ENCODE results near the gene TEX261.
"Not testable (repeated sequence)": the region's sequence is repeated elsewhere in the genome, so short reads cannot be mapped to it uniquely, and the experiment has no call there.

The TEX261 gene

GRCh38 chr2:70994699-70995425 is at the start of gene TEX261:
TEX261 (minus strand) TSS chr2:70994873; CDS start chr2:70994757, 116 bp downstream.
- DNase-seq = peak; percentile 78

GRCh38 chr2:71043531-71044407 is 49.1 kb upstream of the TEX261 start:
- no peak for DNase-seq

- DNase-seq = no peak
Measured at GRCh38 chr2:71042287-71042686, 47.6 kb upstream of the TEX261 start.

GRCh38 chr2:71036296-71036695 is 41.6 kb upstream of the TEX261 start:
- not testable (repeated sequence) for DNase-seq

GRCh38 chr2:71023553-71024243 is 29.0 kb upstream of the TEX261 start:
- not testable (repeated sequence) for DNase-seq

GRCh38 chr2:71021394-71021793 is 26.7 kb upstream of the TEX261 start:
- not testable (repeated sequence) for DNase-seq

GRCh38 chr2:71019989-71020388 is 25.3 kb upstream of the TEX261 start:
- DNase-seq = not testable (repeated sequence)

GRCh38 chr2:71018625-71019024 is 24.0 kb upstream of the TEX261 start:
- no peak for DNase-seq

- not testable (repeated sequence) for DNase-seq
Measured at GRCh38 chr2:71011786-71012185, 17.1 kb upstream of the TEX261 start.

- DNase-seq = no peak
Measured at GRCh38 chr2:71008342-71008741, 13.7 kb upstream of the TEX261 start.

- DNase-seq = no peak
Measured at GRCh38 chr2:71006955-71007799, 12.5 kb upstream of the TEX261 start.

GRCh38 chr2:71006323-71006722 is 11.7 kb upstream of the TEX261 start:
- no peak for DNase-seq

- no peak for DNase-seq
Measured at GRCh38 chr2:71005271-71006202, 10.9 kb upstream of the TEX261 start.

- no peak for DNase-seq
Measured at GRCh38 chr2:71004857-71005256, 10.2 kb upstream of the TEX261 start.

- no peak for DNase-seq
Measured at GRCh38 chr2:71003966-71004755, 9.5 kb upstream of the TEX261 start.

GRCh38 chr2:71003396-71003795 is 8.7 kb upstream of the TEX261 start:
- no peak for DNase-seq

- DNase-seq = no peak
Measured at GRCh38 chr2:71001981-71002570, 7.4 kb upstream of the TEX261 start.

GRCh38 chr2:71001592-71001927 is 6.9 kb upstream of the TEX261 start:
- no peak for DNase-seq

- DNase-seq = peak; percentile 63
Measured at GRCh38 chr2:71000780-71001591, 6.3 kb upstream of the TEX261 start.
